AG04450 (cell line): Measurements from ENCODE around the gene PAX2. TPM values are rescaled to one million over a fixed set of nuclear protein-coding genes. Genes with fewer than 3 reads are reported as not detected.

ENCODE experiments used
- CTCF ChIA-PET: fragments of 300-600, 350-600 bp; formaldehyde crosslinking; extraction: SDS; loops from one replicate; lab custom pipeline; 2022; ENCODE audit warnings: antibody characterized with exemption, inconsistent platforms; lab: Charles Lee
- POLR2A ChIA-PET: fragments of 350-600 bp; formaldehyde crosslinking; extraction: SDS; loops from one replicate; lab custom pipeline; 2021; ENCODE audit warnings: antibody characterized with exemption, inconsistent platforms; lab: Yijun Ruan, JAX
- DNase-seq: peaks from one replicate; pipeline ENCODE4 v3.0.0-alpha.2; 2011; ENCODE audit warnings: low read depth, low spot score
- H3K27ac ChIP-seq: one replicate; pipeline ENCODE4 v1.5.1; 2012; ENCODE audit warnings: low read depth, low read length, control low read depth
- H3K27me3 ChIP-seq: one replicate; pipeline ENCODE4 v1.6.0; 2012; ENCODE audit warnings: low read length; ENCODE audit not compliant: control insufficient read depth, insufficient read depth
- H3K4me3 ChIP-seq: 2 replicates; pipeline ENCODE4 v1.5.1; 2011; ENCODE audit warnings: mild to moderate bottlenecking, low read depth, low read length, control low read depth
- H3K9me3 ChIP-seq: 2 replicates; pipeline ENCODE4 v1.5.1; 2012; ENCODE audit warnings: low read length; ENCODE audit not compliant: control insufficient read depth, insufficient read depth
- polyA plus RNA-seq: library from polyadenylated mRNA; depleted of rRNA; stranded (reverse); fragments of >200 nt; gene quantifications from 2 replicates; pipeline ENCODE4 v1.2.3, GENCODE V29; 2011
- TF ChIP-seq, protein P1 (sequence below): IDR thresholded peaks from 2 replicates; pipeline ENCODE4 v1.5.1; 2011; ENCODE audit warnings: low read depth, low read length, control low read depth, inconsistent platforms

The PAX2 gene
- polyA plus RNA-seq, 1 experiment: not detected

DNA sequence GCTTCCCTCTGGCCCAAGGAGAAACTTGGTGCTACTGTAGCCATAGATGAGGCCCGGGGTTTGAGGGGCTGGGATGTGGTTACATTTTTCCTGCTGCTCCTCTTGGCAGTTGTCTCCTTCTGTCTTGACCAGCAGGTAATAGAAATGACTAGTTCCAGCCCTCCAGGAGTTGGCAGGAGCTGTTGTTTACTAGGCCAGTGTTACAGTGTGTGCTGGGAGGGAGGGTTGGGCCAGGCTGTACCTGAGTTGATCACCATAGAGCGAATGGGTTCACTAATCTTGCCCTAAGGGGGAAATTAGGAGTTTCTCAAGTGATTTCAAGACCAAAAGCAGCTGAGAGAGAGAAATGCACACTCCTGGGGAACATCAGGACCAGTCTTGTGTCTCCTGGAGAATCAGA, 34.9 kb downstream of the PAX2 start:
- CTCF ChIA-PET: no interaction called here
- no peak for DNase-seq

DNA sequence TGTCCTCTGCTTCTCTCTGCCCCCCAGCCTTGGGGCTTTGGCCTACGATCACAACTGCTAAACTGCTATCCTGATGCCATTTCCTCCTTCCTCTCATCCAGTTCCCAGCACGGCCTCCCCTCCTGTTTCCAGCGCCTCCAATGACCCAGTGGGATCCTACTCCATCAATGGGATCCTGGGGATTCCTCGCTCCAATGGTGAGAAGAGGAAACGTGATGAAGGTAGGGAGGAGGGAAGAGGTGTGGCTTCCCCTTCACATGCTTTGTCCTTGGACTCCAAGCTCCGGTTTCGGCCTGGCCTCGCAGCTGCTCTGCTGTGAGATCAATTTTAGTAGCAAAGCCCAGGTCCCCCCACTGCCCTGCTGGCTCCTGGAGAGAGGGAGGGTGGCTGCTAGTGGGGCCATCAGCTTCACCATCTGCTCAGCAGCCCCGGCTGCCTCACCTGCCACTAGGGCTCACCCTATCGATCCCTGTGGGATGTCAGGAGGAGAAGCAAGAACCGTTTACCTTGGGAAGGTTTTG, 35.8 kb downstream of the PAX2 start:
- DNase-seq: no peak
- peaks cover 33% of the 10 kb centered on the region for H3K27me3 ChIP-seq
- no peaks in the 10 kb centered on the region; the same call in 1 of the 2 replicates for H3K9me3 ChIP-seq
- no peak overlapping the region for H3K27ac ChIP-seq
- H3K4me3 ChIP-seq: no peak overlapping the region
- ChIA-PET CTCF (no interaction called here), POLR2A (no interaction called here)
- TF ChIP-seq, protein P1, sequence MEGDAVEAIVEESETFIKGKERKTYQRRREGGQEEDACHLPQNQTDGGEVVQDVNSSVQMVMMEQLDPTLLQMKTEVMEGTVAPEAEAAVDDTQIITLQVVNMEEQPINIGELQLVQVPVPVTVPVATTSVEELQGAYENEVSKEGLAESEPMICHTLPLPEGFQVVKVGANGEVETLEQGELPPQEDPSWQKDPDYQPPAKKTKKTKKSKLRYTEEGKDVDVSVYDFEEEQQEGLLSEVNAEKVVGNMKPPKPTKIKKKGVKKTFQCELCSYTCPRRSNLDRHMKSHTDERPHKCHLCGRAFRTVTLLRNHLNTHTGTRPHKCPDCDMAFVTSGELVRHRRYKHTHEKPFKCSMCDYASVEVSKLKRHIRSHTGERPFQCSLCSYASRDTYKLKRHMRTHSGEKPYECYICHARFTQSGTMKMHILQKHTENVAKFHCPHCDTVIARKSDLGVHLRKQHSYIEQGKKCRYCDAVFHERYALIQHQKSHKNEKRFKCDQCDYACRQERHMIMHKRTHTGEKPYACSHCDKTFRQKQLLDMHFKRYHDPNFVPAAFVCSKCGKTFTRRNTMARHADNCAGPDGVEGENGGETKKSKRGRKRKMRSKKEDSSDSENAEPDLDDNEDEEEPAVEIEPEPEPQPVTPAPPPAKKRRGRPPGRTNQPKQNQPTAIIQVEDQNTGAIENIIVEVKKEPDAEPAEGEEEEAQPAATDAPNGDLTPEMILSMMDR: no peak

More for the DNA sequence above, 34.9 kb downstream of the PAX2 start:
- POLR2A ChIA-PET: no interaction called here
- H3K27ac ChIP-seq: no peak overlapping the region
- no peak overlapping the region for H3K4me3 ChIP-seq
- TF ChIP-seq, protein P1: no peak
- H3K27me3 ChIP-seq: peaks cover 36% of the 10 kb centered on the region
- no peaks in the 10 kb centered on the region; the same call in 1 of the 2 replicates for H3K9me3 ChIP-seq

DNA sequence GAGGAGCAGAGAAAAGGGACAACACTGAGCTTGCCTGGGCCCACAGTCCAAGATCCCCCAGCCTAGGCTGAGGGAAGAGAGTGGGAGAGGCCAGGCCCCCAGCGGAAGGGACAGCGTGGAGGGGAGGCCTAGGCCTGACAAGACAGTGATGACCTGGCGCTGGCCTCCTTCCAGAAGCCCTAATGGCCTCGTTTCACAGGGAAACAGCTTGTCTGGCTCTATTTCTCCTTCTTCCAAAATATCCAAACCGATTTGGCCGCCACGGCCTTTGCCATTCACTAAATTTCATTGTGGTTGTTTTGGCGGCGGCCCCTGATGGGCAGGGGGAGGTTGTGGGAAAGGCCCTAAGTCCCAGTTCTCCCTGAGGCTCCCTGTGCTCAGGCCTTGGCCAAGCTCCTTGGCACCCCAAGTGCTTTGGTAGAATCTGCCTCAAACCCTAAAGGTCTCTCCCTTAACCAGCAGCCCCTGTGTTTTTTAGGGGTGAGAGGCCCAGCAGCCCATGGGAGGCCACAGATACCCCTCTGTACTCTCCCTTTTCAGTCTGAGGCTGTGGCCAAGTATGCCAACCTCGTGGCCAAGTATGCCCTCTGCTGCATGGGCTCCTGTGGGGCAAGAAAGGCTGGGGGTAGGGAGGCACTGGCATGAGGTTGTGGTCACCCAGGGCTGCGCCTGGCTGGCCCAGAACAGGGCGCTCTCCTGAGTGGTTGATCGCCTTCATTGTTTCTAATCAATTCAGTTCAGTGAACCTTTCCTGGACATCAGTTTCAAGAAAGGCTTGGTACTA, 37.3 kb downstream of the PAX2 start:
- Histone ChIP-seq H3K4me3 (no peak overlapping the region), H3K9me3 (no peaks in the 10 kb centered on the region; the same call in 1 of the 2 replicates), H3K27ac (no peak overlapping the region), H3K27me3 (peaks cover 35% of the 10 kb centered on the region)
- POLR2A ChIA-PET: no interaction called here
- DNase-seq: no peak
- CTCF ChIA-PET: no interaction called here
- TF ChIP-seq, protein P1: no peak

DNA sequence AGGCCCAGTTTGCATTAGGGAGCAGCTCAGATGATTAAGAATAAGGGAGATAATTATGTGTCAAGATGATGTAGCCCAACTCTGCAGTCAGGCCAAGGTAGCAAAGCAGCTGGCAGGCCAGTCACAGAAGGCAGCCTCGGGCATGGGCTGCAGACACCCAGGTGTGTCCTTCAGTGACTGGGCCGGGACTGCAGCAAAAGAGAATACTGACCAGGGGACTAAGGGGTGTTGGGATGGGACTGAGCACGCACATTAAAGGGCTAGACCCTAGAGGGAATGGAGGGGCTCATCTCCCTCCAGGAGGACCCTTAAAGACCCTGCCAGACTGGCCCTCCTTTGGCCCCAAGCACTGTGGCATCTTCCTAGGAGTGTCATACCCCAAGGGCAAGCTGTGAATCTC, 38.7 kb downstream of the PAX2 start:
- POLR2A ChIA-PET: no interaction called here
- TF ChIP-seq, protein P1: no peak

DNA sequence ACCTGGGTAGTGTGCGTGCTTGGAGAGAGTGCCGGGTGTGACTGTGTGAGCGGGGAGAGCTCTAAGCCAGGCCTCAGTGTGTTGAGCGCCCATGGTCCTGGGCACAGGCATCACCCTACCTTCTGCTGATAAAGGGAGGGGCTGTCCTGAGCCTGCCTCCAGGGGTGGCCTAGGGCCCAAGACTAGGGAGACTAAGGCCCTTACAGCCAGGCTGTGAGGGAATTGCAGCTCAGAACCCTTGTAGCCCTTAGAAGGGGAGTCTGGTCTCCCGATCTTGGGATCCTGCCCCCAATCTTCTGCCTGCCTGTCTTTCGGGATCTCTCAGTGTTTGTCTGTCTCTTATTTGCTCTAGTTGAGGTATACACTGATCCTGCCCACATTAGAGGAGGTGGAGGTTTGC, 41.2 kb downstream of the PAX2 start:
- ChIA-PET POLR2A (no interaction called here), CTCF (no interaction called here)
- no peaks in the 10 kb centered on the region; the same call in 1 of the 2 replicates for H3K9me3 ChIP-seq
- H3K27me3 ChIP-seq: peaks cover 35% of the 10 kb centered on the region
- H3K27ac ChIP-seq: no peak overlapping the region
- H3K4me3 ChIP-seq: no peak overlapping the region
- no peak for DNase-seq
- TF ChIP-seq, protein P1: no peak

More for the DNA sequence above, 38.7 kb downstream of the PAX2 start:
- Histone ChIP-seq H3K27me3 (peaks cover 30% of the 10 kb centered on the region), H3K4me3 (no peak overlapping the region), H3K27ac (no peak overlapping the region), H3K9me3 (no peaks in the 10 kb centered on the region; the same call in 1 of the 2 replicates)
- DNase-seq: no peak
- CTCF ChIA-PET: interaction anchor here (0.7 kb wide), 1 partner anchor 111 kb away, joined by 4 read pairs; no protein-coding TSS in a partner anchor
